Measurements from ENCODE around the gene NRXN3.

GRCh38 chr14:78197051-78197450 is 26.9 kb downstream of the NRXN3 start:
- TF ChIP-seq, protein P1, sequence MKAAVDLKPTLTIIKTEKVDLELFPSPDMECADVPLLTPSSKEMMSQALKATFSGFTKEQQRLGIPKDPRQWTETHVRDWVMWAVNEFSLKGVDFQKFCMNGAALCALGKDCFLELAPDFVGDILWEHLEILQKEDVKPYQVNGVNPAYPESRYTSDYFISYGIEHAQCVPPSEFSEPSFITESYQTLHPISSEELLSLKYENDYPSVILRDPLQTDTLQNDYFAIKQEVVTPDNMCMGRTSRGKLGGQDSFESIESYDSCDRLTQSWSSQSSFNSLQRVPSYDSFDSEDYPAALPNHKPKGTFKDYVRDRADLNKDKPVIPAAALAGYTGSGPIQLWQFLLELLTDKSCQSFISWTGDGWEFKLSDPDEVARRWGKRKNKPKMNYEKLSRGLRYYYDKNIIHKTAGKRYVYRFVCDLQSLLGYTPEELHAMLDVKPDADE (IDR thresholded peaks at IDR 0.05) = no peak
- TF ChIP-seq REST (IDR thresholded peaks at IDR 0.05; ENCODE audit: unreplicated experiment) = no peak
- no peak for TF ChIP-seq CTCF (conservative IDR thresholded peaks at IDR 0.05; ENCODE audit: low read depth in 2 of 2)
- TF ChIP-seq EZH2 (IDR thresholded peaks at IDR 0.05; ENCODE audit: low read depth, unreplicated experiment) = no peak
- TF ChIP-seq ZNF114 (CRISPR knock-in tag; IDR thresholded peaks at IDR 0.05) = no peak

Data from GM23338 (cell line).